ENCODE measurements around the gene ZNF236. TPM values are rescaled to one million over a fixed set of nuclear protein-coding genes. Genes with fewer than 3 reads are reported as not detected.

ZNF236 gene
- total and polyA plus RNA-seq, 2 of the 8 experiments (the other 6 are each of a cell fraction or from before 2014, with no cell fraction given), result 6.7 to 14.5 TPM

DNA sequence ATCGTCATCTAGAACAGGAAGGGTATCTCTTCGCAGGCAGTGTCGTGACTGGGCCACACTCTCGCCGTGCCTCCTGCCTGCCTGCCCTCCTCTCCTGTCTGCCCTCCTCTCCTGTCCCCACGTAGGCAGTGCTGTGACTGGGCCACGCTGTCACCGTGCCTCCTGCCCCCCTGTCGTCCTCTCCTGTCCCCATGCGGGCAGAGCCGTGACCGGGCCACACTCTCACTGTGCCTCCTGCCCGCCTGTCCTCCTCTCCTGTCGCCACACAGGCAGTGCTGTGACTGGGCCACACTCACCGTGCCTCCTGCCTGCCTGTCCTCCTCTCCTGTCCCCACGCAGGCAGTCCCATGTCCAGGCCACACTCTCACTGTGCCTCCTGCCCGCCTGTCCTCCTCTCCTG, 51.4 kb downstream of the ZNF236 start:
- Histone ChIP-seq H3K9me3 (ENCODE audit: insufficient read depth in 2 of 2, low read depth in 1 of 2, low read length in 1 of 2) (no peaks in the 10 kb centered on the region), H3K56ac (replicated peaks; ENCODE audit: insufficient read length, low read depth, low read length) (no peak overlapping the region), H2BK15ac (ENCODE audit: low read length) (no peak overlapping the region), H3K79me2 (ENCODE audit: control insufficient read depth in 1 of 2, insufficient read depth in 2 of 2, low read length in 2 of 2) (no peaks in the 10 kb centered on the region), H3K14ac (ENCODE audit: insufficient read length) (no peak overlapping the region), H2BK5ac (ENCODE audit: low read depth, low read length) (peak overlapping the region; percentile 69; the same call in 1 of the 2 replicates), H4K5ac (ENCODE audit: insufficient read length, low read depth, low read length) (no peak overlapping the region), H3K23ac (ENCODE audit: insufficient read length) (no peak overlapping the region), H2AK5ac (ENCODE audit: low read depth, low read length) (no peak overlapping the region), H3K4me3 (ENCODE audit: extremely low read depth in 1 of 4, insufficient read depth in 2 of 4, low read depth in 3 of 4, low read length in 4 of 4) (no peak overlapping the region), H3K9ac (replicated peaks in 1 of 4; ENCODE audit: extremely low read depth in 1 of 4, low read depth in 3 of 4, low read length in 3 of 4) (0 out of 7 replicates have a peak overlapping the region, but pooled peaks of 1 of the 4 experiments have one; percentile 10), H3K23me2 (ENCODE audit: low read depth, low read length) (no peaks in the 10 kb centered on the region), H3K18ac (ENCODE audit: extremely low read depth, low read length) (no peak overlapping the region), H3K79me1 (ENCODE audit: low read depth, low read length) (no peaks in the 10 kb centered on the region), H4K20me1 (replicated peaks in 1 of 2; ENCODE audit: control insufficient read depth in 1 of 2, insufficient read depth in 2 of 2, low read length in 2 of 2) (peaks cover 0 to 3% of the 10 kb centered on the region in 2 experiments), H3K27me3 (replicated peaks in 1 of 4; ENCODE audit: control insufficient read depth in 3 of 4, extremely low read depth in 1 of 4, insufficient read depth in 3 of 4, low read length in 3 of 4) (no peaks in the 10 kb centered on the region), H2AFZ (ENCODE audit: low read length) (no peak overlapping the region), H2BK20ac (ENCODE audit: low read length) (no peak overlapping the region), H3K4ac (replicated peaks; ENCODE audit: insufficient read length, low read depth, low read length) (no peak overlapping the region), H4K91ac (replicated peaks; ENCODE audit: insufficient read length, low read length) (no peak overlapping the region), H3K4me2 (ENCODE audit: insufficient read depth in 1 of 2, low read depth in 2 of 2, low read length in 2 of 2) (no peak overlapping the region), H4K8ac (ENCODE audit: extremely low read depth, insufficient read depth, low read length) (peak overlapping the region; percentile 28; the same call in 1 of the 2 replicates), H3K27ac (ENCODE audit: low read depth, low read length) (no peak overlapping the region), H2BK120ac (replicated peaks; ENCODE audit: low read depth, low read length) (no peak overlapping the region), H3K36me3 (ENCODE audit: control insufficient read depth in 2 of 4, insufficient read depth in 4 of 4, low read length in 3 of 4) (peaks cover 0 to 12% (median 2%) of the 10 kb centered on the region in 4 experiments; a peak in 4 of 8 replicates), H2BK12ac (ENCODE audit: low read depth, low read length) (0 out of 2 replicates have a peak overlapping the region, but pooled peaks have one; percentile 50), H3K4me1 (replicated peaks in 1 of 4; ENCODE audit: control insufficient read depth in 3 of 4, insufficient read depth in 4 of 4, low read length in 3 of 4) (no peaks in the 10 kb centered on the region)
- TF ChIP-seq TEAD4 (IDR thresholded peaks at IDR 0.05; ENCODE audit: low read depth, low read length) (no peak), SIN3A (conservative IDR thresholded peaks at IDR 0.05 in 1 of 2, IDR thresholded peaks at IDR 0.05 in 1 of 2; ENCODE audit: low read depth in 1 of 2, low read length in 2 of 2) (no peak), RFX5 (IDR thresholded peaks at IDR 0.05; ENCODE audit: borderline replicate concordance, low read depth, low read length) (no peak), KDM4A (IDR thresholded peaks at IDR 0.05; ENCODE audit: low read depth, low read length, severe bottlenecking) (no peak)
- DNase-seq (ENCODE audit: low read depth in 1 of 2, low spot score in 2 of 2) (no peak), FAIRE-seq (no peak)
- ChIA-PET CTCF (ENCODE audit: partially characterized antibody) (interaction anchor here (0.8 to 3.6 kb wide), 9 partner anchors 11 to 466 kb away, joined by 3 to 16 read pairs (median 6); no protein-coding TSS in a partner anchor), POLR2A (ENCODE audit: partially characterized antibody) (no interaction called here)
- WGBS, 2 experiments (ENCODE audit: extremely low coverage in 1 of 2, insufficient coverage in 1 of 2, insufficient read length in 1 of 2, insufficient replicate concordance in 2 of 2, low coverage in 1 of 2, low lambda C conversion rate in 2 of 2, missing lambda C conversion rate in 1 of 2), result 91% methylated on average over 17 of the region's 17 CpGs; no CpG with 5 or more reads in 1 of the 2 experiments

All from H1 (cell line).